Stimulated activated CD4-positive, alpha-beta T cell treated with anti-CD3 and anti-CD28 coated beads, TNF-alpha, amount 100 ng/mL, for 4 hours (primary cell): ENCODE measurements around the gene PHRF1.

Experiments used
- DNase-seq, 3 experiments: peaks; one replicate each; pipeline ENCODE4 v3.0.0-alpha.2; 2020; ENCODE audit warnings: low read depth in 3 of 3

The PHRF1 gene

GRCh38 chr11:655036-655726 lies 78.9 kb downstream of the PHRF1 start:
- no peak for DNase-seq

GRCh38 chr11:656426-656825 lies 80.2 kb downstream of the PHRF1 start:
- no peak for DNase-seq

- DNase-seq: no peak
Observed at GRCh38 chr11:656866-657265, 80.6 kb downstream of the PHRF1 start.

- no peak for DNase-seq
Observed at GRCh38 chr11:657691-658126, 81.4 kb downstream of the PHRF1 start.

- DNase-seq: no peak
Observed at GRCh38 chr11:659532-660085, 83.3 kb downstream of the PHRF1 start.

- DNase-seq: no peak
Observed at GRCh38 chr11:660281-660680, 84.0 kb downstream of the PHRF1 start.

- DNase-seq: no peak
Observed at GRCh38 chr11:660681-661444, 84.6 kb downstream of the PHRF1 start.
